ENCODE measurements around the gene PACSIN2.

DNA sequence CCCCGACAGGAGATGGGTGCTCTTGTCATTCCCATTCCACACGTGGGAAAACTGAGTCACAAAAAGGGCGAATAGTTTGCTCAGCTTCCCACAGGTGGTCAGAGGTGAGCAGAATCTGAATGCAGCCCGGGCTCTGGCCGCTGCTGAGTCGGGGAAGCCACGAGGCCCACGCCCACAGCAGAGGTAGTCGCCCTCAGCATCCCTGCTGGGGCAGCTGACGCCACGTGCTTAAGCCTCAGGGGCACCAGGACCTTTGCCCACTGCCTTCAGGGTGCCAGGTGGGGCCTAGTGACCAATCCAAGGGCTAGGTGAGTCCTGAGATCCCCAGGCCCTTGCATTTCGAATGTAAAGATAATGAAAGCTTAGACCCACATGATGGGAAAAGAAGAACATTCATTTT is 133.7 kb downstream of the PACSIN2 start:
- TF ChIP-seq, protein P1, sequence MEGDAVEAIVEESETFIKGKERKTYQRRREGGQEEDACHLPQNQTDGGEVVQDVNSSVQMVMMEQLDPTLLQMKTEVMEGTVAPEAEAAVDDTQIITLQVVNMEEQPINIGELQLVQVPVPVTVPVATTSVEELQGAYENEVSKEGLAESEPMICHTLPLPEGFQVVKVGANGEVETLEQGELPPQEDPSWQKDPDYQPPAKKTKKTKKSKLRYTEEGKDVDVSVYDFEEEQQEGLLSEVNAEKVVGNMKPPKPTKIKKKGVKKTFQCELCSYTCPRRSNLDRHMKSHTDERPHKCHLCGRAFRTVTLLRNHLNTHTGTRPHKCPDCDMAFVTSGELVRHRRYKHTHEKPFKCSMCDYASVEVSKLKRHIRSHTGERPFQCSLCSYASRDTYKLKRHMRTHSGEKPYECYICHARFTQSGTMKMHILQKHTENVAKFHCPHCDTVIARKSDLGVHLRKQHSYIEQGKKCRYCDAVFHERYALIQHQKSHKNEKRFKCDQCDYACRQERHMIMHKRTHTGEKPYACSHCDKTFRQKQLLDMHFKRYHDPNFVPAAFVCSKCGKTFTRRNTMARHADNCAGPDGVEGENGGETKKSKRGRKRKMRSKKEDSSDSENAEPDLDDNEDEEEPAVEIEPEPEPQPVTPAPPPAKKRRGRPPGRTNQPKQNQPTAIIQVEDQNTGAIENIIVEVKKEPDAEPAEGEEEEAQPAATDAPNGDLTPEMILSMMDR (IDR thresholded peaks at IDR 0.05): no peak
- TF ChIP-seq POLR2A (IDR thresholded peaks at IDR 0.05) (no peak), POLR2AphosphoS5 (IDR thresholded peaks at IDR 0.05) (no peak)

All from breast epithelium (tissue), 3 donors.